GM19467 (cell line): Measurements from ENCODE around the gene ZDHHC1.

Experiments used
- ATAC-seq: cut with Tn5 transposase; IDR thresholded peaks from one replicate; pipeline ENCODE4 v1.9.1; 2021; ENCODE audit warnings: mild to moderate bottlenecking, moderate library complexity; ENCODE audit not compliant: unreplicated experiment

ZDHHC1 gene

DNA sequence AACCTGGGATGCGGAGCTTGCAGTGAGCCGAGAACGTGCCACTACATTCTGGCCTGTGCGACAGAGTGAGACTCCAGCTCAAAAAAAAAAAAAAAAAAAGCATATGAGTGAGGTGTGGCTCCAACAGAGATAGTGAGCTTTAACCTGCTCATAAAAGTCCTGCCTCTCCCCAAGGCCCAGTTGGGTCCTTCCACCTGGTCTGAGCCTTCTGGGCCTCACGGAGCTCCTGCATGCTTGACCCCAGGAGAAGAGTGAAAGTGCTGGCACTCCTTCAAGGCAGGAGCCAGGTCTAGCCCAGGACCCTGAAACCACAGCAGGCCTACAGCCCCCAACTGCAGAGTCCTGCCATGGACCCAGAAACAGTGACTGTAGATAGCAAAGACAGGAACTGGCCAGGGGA, 32.3 kb upstream of the ZDHHC1 start:
- no peak for ATAC-seq

- no peak for ATAC-seq
These were observed 31.3 kb upstream of the ZDHHC1 start for GRCh38 chr16:67447508-67448076.

DNA sequence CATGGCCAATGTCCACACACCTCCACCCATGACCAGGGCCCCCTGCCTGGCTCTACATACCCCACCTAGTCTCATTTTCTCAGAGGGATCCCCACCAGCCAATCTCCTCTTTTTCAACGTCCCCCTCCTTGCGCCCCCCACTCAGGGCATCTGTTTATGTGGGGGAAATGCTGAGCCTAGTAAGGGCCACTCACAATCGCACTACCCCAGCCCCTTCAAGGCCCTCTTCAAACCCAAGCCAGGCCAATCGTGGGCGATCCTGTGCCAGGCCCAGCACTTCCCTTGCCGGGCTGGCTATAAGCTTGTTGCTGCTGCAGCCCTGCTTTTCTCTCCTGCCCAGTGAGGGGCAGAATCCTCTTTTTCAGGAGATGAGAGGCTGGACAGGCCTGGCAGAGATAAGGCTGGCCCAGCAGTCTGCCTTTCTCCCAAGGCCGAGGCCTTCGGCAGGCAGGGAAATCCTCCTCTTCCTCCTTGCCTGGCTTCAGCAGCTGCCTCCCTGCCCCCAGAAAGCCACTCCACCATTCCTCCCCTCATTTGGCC, 30.8 kb upstream of the ZDHHC1 start:
- no peak for ATAC-seq

DNA sequence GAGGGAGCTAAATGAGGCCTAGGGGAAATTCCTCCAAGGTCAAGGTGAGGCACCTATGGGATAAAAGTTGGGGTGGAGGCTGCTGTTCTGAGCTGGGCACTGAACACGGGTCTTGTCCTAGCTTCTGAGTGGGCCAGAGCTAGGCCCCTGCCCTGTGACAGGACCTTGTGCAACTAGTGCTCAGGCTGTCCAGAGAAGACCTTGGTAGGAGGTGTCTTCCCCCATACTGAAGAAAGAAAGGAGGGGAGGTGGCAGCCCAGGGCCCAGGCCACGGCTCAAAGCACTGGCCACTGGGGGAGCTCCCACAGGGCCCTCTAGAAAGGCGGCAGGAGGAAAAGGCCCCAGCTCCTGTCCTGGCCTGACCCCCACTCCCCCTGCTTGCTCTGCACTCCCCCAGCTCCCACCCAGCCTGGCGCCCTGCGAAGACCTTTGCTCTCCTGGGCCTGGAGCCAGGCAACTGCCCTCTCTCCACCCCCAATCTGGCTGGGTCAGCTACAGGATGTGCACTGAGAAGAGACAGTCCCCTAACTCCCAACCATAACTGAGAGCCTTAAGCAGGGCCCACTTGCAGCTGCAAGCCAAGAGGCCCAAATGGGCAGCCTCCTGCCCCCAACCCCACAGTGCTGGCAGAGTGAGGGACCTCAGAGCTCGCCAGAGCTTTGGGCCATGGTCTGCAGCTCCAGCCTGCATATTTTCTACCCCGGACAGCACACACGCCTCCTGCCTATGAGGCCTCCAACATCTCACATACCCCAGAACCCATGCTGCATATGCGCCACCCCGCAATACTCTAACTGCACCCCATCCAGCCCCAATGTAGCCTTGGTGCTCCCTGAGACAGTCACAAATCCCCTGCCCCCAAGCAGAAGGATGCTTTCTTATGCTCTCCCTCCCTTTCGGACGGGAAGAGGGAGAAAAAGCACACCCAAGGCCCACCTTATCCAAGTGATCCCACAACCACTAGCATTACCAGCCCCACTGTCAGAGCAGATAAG, 29.9 kb upstream of the ZDHHC1 start:
- no peak for ATAC-seq

- ATAC-seq = no peak
These were observed 29.2 kb upstream of the ZDHHC1 start for GRCh38 chr16:67445441-67445912.

- ATAC-seq = no peak
These were observed 28.8 kb upstream of the ZDHHC1 start for GRCh38 chr16:67445126-67445426.

DNA sequence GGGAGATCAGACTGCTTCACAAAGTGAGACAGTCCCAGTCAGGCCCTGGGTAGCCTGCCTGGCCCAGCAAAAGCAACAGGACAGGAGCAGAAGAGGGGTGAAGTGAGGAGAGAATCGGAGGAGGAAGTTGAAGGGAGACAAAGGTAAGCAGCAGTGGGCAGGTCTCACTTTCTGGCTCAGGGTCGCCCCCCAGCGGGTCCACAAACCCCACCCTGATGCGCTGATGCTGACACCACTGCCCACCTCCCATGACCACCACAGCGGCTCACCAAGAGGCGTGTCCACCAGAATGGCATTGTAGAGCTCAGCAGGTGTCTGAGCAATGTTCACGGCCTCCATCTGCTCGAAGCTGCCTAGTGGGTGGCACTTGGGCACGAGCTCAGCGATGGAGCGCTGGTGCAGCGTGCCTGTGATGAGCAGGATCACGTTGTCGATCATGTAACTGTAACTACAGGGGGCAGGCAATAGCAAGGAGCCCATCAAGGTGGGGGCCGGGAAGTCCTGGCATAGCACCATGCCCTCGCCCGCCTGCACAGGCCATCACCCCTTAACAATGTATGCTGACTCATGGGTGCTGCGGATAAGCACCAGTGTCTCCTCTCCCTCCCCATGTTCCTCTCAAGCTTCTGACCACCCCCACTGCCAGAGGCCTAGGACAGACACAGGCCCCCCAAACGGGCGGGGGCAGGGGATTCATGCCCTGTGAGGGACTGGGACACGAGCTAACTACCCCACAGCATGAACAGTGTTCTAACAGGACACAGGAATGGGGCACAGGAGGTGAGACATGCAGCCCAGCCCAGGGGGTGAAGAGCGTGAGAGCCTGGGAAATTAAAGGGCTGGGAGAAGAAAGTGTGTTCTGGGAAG, 28.2 kb upstream of the ZDHHC1 start:
- ATAC-seq = no peak

DNA sequence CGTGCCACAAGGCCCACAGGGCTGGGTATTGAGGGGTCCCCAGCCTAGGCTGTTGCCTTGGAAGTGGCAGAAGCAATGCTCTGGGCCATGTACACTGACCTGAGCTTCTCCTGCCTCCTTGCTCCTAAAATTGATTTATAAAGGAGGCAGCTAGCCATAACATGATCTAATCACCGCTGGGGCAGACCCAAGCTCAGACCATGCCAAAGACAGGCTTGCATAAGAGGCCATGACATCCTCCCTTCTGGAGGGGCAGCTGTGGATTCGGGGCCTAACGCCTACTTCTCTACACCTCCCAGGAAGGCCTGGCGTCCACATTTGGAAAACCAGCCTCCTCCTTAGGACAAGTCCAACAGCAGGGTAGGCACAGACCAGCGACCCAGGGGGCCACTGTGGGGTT, 27.0 kb upstream of the ZDHHC1 start:
- ATAC-seq = no peak

- ATAC-seq = no peak
These were observed 26.4 kb upstream of the ZDHHC1 start for GRCh38 chr16:67442581-67443255.

DNA sequence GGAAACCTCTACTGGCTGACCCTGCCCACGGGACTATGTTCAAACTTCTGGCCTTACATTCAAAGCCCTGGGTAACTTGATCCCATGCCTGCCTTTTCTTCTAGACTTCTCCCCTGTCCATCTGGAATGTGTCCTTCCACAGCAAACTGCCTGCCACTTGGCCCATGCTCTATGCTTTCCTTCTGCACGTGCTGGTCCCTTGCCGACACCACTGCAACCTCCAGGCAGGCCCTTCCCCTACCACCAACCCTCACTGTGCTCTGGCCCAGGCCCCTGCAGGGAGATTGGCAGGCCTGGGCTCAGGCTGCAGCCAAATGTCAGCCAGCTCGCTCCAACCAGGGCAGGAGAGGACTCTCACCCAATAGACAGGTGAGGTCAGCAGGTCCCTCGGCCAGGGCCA, 25.6 kb upstream of the ZDHHC1 start:
- ATAC-seq = no peak

DNA sequence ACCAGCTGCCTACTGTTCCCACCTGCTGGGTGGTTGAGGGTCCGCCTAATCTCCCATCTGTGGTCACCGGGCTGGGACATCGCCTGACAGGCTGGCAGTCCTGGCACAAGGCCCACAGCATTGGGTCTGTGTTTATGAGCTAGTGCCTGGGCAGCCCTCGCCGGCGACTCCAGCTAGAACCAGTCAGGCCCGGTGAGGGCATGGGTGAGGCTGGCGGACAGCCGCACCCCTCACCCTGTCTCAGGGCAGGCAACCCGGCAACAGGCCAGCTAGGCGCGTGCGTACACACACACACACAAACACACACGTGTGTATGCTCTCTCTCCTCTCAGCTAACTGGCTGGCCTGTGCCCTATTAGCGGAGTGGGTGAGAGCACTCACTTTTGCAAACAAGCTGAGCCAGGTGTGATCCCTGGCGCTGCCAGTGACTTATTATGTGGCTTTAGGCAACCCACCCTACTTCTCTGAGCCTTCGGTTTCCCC, 25.0 kb upstream of the ZDHHC1 start:
- ATAC-seq = no peak

DNA sequence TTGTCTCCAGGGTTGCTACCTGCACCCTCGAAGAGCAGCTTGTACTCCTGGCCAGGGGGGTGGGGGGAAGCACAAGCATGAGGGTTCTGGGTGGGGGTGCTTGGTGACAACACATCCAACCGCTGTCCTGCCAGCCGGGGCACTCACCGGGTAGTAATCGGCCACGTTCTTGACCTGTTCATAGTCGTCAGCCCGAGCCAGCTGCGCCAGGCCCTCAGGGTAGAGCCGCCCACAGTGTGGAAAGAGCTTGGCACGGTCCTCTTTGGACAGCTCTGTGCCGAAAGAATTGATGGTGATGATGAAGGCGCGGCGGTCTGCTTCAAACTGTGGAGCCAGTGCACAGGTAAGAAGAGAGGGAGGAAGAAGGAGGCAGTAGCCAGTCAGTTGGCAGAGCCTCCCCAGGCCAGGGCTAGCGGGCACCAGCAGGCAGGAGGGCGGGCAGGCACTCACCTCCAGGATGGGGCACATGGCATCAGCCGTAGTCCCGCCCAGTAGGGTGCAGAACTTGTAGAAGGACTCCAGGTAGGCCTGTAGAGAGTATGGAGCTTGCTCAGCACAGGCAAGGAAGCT, 22.6 kb upstream of the ZDHHC1 start:
- ATAC-seq = no peak

DNA sequence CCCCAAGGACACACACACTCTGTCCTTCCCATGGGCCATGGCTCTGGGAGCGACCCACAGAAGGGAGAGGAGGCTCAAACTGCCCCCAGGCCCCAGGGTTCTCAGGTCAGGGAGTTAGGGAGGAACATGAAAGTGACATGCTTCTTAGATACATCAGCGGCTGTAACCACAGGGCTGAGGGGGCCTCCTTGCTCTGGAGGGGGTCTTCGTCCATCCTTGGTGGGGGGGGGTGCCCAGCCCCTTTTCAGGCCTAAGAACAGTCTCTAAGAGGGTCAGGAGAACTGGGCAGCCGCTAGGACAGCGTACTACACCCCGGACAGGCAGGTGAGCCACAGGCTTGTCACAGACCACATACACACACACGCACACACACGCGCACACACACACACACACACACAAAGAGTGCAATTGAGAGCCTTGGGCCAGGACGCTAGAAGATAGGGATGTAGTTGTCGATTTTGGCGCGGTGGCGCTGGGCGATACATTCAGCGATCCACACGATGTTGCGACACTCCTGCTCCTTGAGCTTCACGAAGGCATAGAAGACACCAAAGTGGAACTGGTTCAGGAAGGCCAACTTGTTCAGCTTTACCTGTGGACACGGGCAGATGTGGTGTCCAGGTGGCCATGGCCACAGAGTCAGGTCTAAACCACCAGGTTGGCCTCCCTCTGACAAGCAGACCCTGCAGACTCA, 22.0 kb upstream of the ZDHHC1 start:
- ATAC-seq = no peak

DNA sequence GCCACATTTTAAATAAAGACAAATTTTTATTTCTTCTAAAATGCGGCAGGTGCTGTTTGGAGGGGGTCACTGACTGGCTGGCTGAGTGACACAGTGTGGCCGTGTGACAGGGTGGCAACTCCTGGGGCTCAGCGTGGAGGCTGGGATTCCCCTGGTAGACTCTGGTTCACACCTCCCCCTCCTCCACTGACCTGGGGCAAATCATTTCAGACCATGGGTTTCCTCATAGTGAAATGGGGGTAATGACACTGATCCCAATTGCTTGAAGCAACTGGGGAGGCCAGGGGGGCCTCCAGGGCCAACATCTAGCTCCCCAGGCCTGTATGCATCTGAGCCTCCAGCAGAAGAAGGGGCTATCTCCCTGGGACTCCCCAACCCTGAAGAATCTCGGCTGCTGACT, 21.2 kb upstream of the ZDHHC1 start:
- no peak for ATAC-seq

DNA sequence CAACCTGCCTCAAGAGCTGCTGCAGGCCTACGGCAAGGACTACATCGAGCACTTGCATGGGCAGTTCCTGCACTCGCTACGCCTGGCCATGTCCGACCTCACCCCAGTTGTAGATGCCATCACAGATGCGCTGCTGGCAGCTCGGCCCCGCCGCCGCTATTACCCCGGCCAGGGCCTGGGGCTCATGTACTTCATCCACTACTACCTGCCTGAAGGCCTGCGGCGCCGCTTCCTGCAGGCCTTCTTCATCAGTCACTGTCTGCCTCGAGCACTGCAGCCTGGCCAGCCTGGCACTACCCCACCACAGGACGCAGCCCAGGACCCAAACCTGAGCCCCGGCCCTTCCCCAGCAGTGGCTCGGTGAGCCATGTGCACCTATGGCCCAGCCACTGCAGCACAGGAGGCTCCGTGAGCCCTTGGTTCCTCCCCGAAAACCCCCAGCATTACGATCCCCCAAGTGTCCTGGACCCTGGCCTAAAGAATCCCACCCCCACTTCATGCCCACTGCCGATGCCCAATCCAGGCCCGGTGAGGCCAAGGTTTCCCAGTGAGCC, 20.4 kb upstream of the ZDHHC1 start:
- no peak for ATAC-seq

GRCh38 chr16:67435758-67436164, 19.5 kb upstream of the ZDHHC1 start:
- ATAC-seq = no peak

DNA sequence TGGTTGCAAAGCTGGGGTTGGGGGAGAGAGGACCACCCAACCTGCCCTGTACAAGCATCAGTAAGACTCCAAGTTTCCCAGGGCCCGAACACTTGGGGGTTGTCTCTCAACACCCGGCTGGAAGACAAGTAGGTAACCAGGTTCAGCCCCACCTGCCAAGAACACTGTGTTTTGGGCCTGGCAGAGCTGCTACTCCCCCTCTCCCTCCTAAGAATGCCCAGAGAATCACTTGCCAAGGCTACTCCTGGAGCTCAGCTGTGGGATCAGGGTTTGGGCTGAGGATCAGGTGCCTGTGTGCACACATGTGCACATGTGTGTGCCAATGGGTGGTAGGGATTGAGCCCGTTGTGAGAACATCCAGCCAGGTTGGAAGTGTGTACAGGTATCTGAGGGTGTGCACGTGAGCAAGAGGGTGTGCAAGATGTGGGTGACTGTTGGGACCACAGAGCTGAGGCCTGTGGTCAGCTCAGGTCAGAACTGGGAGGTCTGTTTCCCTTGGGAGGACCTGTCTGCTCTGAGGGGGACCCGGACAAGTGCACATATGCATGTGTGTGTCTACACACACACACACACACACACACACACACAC, 16.9 kb upstream of the ZDHHC1 start:
- ATAC-seq = no peak

DNA sequence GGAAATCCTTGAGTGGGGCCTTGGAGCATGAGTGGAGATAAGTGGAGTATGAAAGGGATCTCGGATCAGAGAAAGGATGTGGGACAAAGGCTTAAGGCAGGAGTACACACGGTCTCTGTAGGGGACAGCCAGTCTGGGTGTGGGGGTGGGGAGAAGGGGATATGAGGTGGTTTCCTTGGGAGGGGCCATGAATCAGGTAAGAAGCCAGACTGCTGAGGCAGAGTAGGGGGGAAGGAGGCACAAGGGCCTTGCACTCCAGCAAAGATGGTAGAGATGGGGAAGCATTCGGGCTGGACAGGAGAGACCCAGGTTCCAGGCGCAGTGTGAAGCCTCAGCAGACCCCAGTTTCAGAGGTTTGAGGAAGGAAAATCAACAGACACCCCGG, 16.2 kb upstream of the ZDHHC1 start:
- no peak for ATAC-seq
